AG04449 (cell line): ENCODE data around the gene LAMTOR1.
A peak's percentile ranks its signal among the peaks of the same experiment; 100 is the strongest.
"Not testable (repeated sequence)": the region's sequence is repeated elsewhere in the genome, so short reads cannot be mapped to it uniquely, and the experiment has no call there.

ENCODE experiments used
- CTCF ChIA-PET: fragments of 350-600 bp; formaldehyde crosslinking; extraction: SDS; loops from one replicate; lab custom pipeline; 2021; ENCODE audit warnings: antibody characterized with exemption; lab: Yijun Ruan, JAX
- POLR2A ChIA-PET: fragments of 400-600, 350-600 bp; formaldehyde crosslinking; extraction: SDS; loops from one replicate; lab custom pipeline; 2020; ENCODE audit warnings: antibody characterized with exemption, inconsistent platforms; lab: Yijun Ruan, JAX
- DNase-seq: peaks from one replicate; pipeline ENCODE4 v3.0.0-alpha.2; 2010; ENCODE audit warnings: low read depth, low spot score
- H3K4me3 ChIP-seq: 2 replicates; pipeline ENCODE4 v1.5.1; 2011; ENCODE audit warnings: low read depth, mild to moderate bottlenecking, control low read depth, low read length
- TF ChIP-seq, protein P1 (sequence below): IDR thresholded peaks from one replicate; pipeline ENCODE4 v1.5.1; 2011; ENCODE audit warnings: mild to moderate bottlenecking, moderate library complexity, low read length, control low read depth, inconsistent platforms; ENCODE audit not compliant: insufficient read depth; ENCODE audit errors: missing control alignments

LAMTOR1 gene

DNA sequence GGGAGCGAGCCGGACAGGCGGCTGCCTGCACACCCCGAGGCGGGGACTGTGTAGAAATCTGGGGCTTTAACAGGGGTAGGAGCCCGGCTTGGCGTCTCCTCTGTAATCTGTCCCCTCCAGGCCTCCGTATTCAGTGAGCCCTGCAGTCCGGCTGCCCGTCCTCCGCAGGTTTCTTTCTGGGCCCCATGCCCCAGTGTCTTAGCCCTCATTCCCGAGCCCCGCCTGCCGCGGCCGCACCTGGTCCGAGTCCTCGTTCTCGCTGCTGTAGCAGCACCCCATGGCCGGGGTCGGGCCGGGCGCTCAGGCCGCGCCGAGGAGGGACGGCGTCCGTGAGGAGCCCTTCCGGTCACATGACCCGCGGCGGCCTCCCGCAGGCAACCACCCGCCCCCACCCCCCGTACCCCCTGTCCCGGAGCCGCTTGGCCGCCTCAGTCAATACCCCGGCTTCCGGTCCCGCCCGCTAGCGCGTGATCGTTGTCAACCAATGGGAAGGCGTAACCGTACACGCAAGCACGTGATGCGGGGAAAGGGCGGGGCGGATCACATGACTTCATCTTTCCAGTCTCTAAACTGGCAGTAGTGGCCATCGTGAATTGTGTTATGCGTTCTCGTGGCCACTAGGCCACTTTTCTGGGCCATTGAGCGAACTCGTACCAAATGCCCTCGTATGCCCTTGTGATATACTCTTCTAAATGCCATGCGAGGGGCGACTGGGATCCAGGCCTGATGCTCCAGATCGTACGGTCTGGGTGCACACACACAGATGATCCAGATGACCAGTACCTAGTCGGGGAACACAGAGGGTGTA is at the start of gene LAMTOR1:
LAMTOR1 (minus strand) TSS at position 352 of the 808 bp plus-strand sequence; CDS start at position 279, 73 bp downstream.
- TF ChIP-seq, protein P1, sequence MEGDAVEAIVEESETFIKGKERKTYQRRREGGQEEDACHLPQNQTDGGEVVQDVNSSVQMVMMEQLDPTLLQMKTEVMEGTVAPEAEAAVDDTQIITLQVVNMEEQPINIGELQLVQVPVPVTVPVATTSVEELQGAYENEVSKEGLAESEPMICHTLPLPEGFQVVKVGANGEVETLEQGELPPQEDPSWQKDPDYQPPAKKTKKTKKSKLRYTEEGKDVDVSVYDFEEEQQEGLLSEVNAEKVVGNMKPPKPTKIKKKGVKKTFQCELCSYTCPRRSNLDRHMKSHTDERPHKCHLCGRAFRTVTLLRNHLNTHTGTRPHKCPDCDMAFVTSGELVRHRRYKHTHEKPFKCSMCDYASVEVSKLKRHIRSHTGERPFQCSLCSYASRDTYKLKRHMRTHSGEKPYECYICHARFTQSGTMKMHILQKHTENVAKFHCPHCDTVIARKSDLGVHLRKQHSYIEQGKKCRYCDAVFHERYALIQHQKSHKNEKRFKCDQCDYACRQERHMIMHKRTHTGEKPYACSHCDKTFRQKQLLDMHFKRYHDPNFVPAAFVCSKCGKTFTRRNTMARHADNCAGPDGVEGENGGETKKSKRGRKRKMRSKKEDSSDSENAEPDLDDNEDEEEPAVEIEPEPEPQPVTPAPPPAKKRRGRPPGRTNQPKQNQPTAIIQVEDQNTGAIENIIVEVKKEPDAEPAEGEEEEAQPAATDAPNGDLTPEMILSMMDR = peak; percentile 40

DNA sequence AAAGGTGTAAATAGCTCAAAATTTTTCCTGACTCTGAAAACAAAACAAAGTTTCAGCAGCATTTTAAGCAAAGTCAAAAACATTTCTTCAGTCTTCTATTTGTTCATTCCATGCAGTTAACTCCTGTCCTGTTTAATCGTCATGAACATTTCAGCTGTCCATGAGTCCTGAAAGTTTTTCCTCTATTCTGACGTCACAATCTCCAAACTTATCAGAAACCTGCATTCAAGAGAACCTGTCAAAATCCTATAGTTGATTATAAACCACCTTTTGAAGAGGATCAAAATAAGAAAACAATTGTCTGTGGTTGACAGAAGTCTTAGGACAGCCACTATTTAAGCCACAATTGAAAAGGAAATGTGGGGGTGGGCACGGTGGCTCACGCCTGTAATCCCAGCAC is 47.8 kb upstream of the LAMTOR1 start:
- DNase-seq = no peak
- no peak overlapping the region for H3K4me3 ChIP-seq
- TF ChIP-seq, protein P1 = no peak
- CTCF ChIA-PET = no interaction called here
- POLR2A ChIA-PET = no interaction called here

More for the DNA sequence above, at the start of gene LAMTOR1:
- CTCF ChIA-PET = interaction anchor here (1.2 to 14.0 kb wide), 5 partner anchors 12 to 126 kb away, joined by 3 to 540 read pairs (median 17); no protein-coding TSS in a partner anchor
- peak; percentile 91 for DNase-seq
- POLR2A ChIA-PET = interaction anchor here (1.0 to 1.7 kb wide), 2 partner anchors 12 to 42 kb away, joined by 4 to 7 read pairs; no protein-coding TSS in a partner anchor
- peak within 1 kb of the TSS; percentile 78 for H3K4me3 ChIP-seq

DNA sequence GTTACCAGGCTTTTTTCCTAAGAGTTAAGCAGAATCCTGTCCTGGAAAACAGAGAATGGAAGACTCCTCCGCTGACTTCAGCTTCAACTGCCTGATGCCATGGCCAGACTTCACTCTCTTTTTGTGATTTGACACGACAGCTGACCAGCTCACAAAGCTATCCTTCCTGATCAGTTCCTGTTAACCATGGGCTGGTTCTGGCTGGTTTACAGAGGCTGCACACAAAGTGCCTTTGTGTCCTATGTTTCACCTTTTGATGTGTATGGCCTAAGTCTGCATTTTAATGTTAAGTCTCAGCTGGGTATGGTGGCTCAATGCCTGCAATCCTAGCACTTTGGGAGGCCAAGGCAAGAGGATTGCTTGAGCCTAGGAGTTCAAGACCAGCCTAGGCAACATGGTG is 43.5 kb upstream of the LAMTOR1 start:
- ChIA-PET POLR2A (no interaction called here), CTCF (interaction anchor here (1.0 to 1.3 kb wide), 2 partner anchors 36 to 37 kb away, joined by 3 to 4 read pairs; no protein-coding TSS in a partner anchor)
- no peak for DNase-seq
- TF ChIP-seq, protein P1 = no peak
- no peak overlapping the region for H3K4me3 ChIP-seq

DNA sequence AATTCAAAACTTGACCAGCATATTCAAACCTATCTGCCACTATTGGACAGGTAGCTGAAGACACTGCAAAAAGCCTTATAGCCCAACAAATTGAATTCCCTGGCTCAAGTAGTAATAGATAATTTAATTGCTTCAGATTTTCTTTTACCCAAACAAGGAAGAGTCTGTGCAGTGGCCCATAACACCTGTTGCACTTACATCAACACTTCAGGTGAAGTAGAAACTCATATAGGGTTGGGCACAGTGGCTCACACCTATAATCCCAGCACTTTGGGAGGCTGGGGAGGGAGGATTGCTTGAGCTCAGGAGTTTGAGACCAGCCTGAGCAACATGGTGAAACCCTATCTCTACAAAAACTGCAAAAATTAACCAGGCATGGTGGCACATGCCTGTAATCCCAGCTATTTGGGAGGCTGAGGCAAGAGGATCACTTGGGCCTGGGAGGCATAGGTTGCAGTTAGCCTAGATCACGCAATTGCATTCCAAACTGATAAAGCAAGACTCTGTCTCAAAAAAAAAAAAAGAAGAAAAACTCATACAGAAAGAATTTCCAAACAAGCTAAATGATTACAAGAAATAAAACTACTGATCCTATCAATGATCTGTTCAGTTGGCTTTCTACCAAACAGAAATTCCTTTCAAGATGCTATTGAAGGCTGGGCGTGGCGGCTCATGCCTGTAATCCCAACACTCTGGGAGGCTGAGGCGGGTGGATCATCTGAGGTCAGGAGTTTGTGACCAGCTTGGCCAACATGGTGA is 41.9 kb upstream of the LAMTOR1 start:
- POLR2A ChIA-PET = interaction anchor here (0.7 to 1.6 kb wide), 3 partner anchors 43 to 286 kb away, joined by 3 to 7 read pairs (median 3); no protein-coding TSS in a partner anchor
- H3K4me3 ChIP-seq = no peak overlapping the region
- CTCF ChIA-PET = interaction anchor here (0.7 to 3.3 kb wide), 35 partner anchors 8 to 289 kb away, joined by 3 to 46 read pairs (median 7); partner anchors contain the start of genes ANAPC15 and LAMTOR1
- peak; percentile 85 for DNase-seq
- TF ChIP-seq, protein P1 = no peak

DNA sequence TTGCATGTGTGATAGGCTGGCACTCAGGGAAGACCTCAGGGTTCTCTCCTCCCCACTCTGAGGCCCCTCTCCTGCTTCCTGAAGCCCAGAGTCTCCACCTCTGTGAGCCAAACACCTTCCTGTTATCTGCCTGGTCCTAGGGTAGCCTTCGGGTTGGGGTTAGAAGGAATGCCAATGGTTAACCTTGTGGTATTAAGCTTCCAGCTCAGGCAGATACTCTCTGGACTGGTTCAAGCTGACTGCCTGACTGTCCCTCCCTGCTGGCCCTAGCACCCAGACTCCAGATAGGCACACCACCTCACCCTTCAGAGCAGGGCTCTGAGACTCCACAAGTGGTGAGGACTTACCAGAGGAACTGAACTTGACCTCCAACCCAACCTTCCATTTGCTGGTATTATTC is 39.4 kb upstream of the LAMTOR1 start:
- POLR2A ChIA-PET = interaction anchor here (1.2 kb wide), 1 partner anchor 30 kb away, joined by 3 read pairs; the partner anchor contains the start of gene ANAPC15
- H3K4me3 ChIP-seq, DNase-seq: not testable (repeated sequence)
- CTCF ChIA-PET = interaction anchor here (1.4 to 3.3 kb wide), 9 partner anchors 11 to 117 kb away, joined by 5 to 46 read pairs (median 18); no protein-coding TSS in a partner anchor

DNA sequence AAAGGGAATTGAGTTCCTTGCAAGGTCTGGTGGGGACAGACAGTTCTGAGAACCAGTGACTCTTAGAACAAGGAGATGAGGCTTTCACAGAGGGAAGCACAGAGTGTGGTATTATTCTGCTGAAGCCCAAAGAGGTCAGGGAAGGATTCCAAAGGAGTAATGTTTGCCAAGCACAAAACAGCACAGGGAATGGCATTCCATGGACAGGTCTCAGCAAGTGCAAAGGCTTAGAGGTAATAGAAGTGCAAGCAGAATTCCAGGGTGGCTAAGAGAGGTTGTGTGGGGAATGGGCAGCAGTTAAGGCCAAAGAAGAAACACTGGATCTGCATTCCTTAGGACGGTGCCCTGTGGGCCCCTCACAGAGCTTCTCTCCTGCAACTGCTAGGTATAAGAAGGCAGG is 39.0 kb upstream of the LAMTOR1 start:
- H3K4me3 ChIP-seq, POLR2A ChIA-PET: not testable (repeated sequence)
- CTCF ChIA-PET = interaction anchor here (0.9 to 2.8 kb wide), 5 partner anchors 12 to 117 kb away, joined by 3 to 15 read pairs (median 8); no protein-coding TSS in a partner anchor
- peak; percentile 41 for DNase-seq

DNA sequence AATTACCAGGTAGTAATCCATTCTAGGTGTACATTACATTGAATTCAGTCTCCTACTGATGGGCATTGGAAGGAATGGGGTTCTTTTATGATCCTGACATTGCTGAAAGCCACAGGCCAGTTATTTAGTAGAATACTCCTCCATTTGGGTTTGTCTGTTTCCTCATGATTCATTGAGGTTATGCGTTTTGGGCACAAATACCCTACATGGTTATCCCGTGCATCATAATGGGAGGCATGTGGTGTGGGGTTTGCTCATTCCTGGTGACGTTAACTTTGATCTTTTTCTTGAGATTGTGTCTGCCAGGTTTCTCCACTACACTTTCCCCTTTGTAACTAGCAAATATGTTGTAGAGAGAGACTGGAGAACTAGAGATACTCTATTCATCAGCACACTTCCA is 38.0 kb upstream of the LAMTOR1 start:
- TF ChIP-seq, protein P1 = no peak
- DNase-seq = peak; percentile 82
- POLR2A ChIA-PET = interaction anchor here (0.7 kb wide), 1 partner anchor 28 kb away, joined by 3 read pairs; the partner anchor contains the start of gene ANAPC15
- H3K4me3 ChIP-seq = no peak overlapping the region
- CTCF ChIA-PET = interaction anchor here (0.7 to 2.5 kb wide), 6 partner anchors 22 to 133 kb away, joined by 3 to 10 read pairs (median 3); no protein-coding TSS in a partner anchor
